IPS-18c (cell line): ENCODE data around the gene GNAO1.

Experiments used
- H3K4me3 ChIP-seq: 2 replicates; pipeline ENCODE4 v1.7.0; 2013; ENCODE audit warnings: low read depth, mild to moderate bottlenecking, low read length, moderate library complexity; ENCODE audit not compliant: insufficient read depth
- H3K9me3 ChIP-seq: one replicate; pipeline ENCODE4 v1.6.1; 2013; ENCODE audit warnings: mild to moderate bottlenecking, low read length, moderate library complexity; ENCODE audit not compliant: control insufficient read depth, insufficient read depth

GNAO1 gene

DNA sequence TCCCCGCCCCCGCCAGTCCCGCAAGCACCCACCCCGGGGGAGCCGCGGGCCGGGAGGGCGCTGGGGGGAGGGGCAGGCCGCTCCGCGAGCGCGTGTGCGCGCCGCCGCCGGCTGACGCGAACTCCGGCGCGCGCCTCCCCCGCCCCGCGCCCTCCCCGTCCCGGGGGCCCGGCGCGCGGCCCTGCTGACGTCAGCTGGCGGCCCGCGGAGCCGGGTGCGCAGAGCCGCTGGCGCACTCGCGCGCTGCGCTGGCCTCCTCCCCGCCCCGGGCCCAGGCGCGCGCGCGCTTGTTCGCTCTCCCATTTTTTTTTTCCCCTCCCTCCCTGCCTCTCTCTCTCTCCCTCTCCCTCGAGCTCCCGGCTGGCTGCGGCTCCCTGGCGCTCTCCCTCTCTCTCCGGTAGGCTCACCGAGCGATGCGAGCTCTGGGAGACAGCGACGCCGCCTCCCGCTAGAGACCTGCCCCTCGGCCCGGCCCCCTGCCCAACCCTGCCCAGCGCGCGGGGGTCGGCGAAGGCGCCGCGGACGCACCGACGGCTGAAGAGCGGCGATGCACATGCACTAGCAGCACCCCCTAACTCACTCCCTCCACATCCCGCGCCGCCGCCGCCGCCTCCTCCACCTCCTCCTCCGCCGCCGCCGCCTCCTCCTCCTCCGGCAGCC is at the start of gene GNAO1:
Gene GNAO1 (plus strand): TSS at position 334 of the 660 bp plus-strand sequence. CDS start 747 bp downstream, outside the sequence.
- Histone ChIP-seq H3K9me3 (no peaks in the 10 kb centered on the region), H3K4me3 (peak within 1 kb of the TSS; percentile 69)

DNA sequence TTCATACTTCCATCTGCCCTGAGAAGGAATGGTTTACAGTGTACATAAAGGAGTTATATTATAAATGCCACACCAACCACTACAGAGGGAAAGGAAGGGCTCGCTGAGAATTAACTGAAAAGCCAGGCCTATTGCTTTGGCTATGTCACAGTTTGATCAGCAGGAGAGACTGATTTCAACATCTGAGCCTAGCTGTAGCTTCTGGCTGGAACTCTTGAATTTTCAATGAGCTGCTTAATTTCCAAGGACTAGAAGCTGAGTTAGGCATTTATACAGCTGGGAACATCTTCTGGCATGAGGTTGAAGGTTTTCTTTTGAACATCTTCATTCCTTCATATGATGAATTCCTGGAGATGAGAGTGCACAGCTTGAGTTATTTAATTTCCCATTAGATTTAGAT is 47.6 kb upstream of the GNAO1 start:
- H3K9me3 ChIP-seq = no peaks in the 10 kb centered on the region
- no peak overlapping the region for H3K4me3 ChIP-seq

DNA sequence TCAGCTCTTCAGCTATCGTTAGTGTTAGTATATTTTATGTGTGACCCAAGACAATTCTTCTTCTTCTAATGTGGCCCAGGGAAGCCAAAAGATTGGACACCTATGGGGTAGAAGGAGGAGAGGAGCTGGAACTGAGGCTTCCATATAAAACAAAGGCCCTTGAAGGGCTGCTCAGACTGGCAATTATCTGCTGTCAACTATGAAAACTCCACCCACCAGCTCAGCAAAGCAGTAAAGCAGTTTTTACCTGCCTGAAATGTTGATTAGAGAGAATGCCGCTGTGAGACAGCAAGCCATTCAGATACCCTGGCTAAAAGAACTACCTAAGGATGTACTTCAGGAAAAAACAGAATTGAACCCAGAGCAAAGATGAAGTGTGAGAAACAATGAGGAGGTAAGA is 45.9 kb upstream of the GNAO1 start:
- no peaks in the 10 kb centered on the region for H3K9me3 ChIP-seq
- H3K4me3 ChIP-seq = no peak overlapping the region

DNA sequence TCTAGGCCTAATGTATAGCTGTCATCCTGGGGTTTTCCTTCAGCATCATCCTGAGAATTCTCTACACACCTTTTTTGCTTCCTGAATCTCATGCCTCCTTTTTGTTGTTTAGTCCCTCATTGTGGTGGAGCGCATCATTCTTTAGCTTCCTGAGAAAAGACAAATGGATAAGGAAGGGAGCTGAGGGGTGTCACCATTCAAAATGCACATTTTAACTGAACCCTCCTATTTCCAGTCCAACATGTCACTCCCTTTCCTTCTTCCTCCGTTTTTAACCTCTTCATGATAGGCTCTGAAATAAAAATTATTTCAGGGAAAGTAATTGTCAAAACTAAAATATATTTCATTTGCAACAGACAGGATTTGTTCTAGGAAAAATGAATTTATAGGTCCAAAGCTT is 39.7 kb upstream of the GNAO1 start:
- Histone ChIP-seq H3K9me3 (no peaks in the 10 kb centered on the region), H3K4me3 (no peak overlapping the region)

DNA sequence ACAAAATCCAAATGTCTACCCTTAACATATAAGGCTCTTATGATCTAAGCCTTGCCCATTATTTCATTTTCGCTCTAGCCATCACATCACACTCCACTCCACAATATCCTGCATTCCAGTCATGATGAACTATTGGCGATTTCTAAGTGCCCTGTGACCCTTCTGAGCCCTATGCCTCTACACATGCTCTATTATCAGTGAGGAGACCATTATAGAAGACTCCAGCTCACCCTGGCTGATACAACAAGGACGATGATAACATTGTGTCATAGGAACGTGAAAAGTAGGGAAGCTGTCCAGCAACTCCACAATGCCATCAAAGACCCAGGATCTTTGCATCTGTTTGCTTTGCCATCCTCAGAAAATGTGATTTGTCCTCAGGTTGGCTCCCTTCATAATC is 29.6 kb upstream of the GNAO1 start:
- Histone ChIP-seq H3K9me3 (no peaks in the 10 kb centered on the region), H3K4me3 (no peak overlapping the region)

DNA sequence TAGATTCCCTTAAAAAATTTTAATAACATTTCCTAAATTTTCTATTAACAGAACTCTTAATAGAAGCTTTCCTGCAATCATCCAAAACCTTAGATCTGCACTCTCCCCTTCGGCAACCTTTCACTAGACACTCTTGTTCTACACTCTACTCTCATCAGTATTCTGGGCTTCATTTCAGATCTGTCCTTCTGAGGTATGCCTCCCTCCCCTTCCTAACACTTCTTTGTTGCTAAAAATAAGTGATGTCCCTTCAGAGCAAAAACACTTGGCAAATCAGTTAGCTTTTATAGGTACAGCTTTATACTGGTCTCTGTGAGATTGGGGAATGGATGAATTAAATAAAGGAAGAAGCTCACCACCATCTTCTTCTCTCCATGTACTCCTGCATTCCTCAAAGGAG is 28.2 kb upstream of the GNAO1 start:
- no peak overlapping the region for H3K4me3 ChIP-seq

DNA sequence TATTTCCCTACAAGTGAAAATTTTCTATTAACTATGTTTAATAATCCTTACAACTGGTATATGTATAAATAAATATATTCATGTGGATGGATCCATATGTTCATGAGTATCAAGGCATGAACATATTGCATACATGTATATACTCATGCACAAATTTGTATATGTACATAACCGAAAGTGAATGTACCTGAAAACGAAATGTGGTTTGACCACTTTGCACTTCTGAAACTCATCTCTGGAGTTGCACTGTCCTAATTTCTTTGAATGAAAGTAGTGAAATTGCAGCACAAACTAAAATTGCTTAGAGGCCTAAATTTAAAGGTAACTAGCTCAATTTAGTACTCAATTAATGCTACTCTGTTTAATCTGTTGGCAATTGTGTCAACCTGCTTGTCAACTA is 27.4 kb upstream of the GNAO1 start:
- H3K9me3 ChIP-seq = no peaks in the 10 kb centered on the region
- H3K4me3 ChIP-seq = no peak overlapping the region

More for the DNA sequence above, 28.2 kb upstream of the GNAO1 start:
- no peaks in the 10 kb centered on the region for H3K9me3 ChIP-seq

DNA sequence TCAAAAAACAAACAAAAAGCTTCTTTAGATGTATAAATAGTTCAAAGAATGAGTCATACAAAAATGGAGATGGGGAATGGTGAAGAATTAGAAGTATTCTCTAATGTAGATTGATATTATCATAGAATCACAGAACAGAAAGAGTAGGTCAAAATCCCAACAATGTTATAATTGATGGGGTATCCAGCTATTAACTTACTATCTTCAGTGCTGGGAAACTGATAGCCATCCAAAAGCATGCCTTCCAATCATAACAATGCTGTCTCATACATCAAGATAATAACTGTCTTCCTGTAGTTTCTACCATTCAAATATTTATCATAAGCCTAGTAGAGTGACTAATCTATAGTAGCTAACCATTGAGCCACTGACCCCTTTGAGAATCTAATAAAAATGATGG is 26.7 kb upstream of the GNAO1 start:
- Histone ChIP-seq H3K9me3 (no peaks in the 10 kb centered on the region), H3K4me3 (no peak overlapping the region)

DNA sequence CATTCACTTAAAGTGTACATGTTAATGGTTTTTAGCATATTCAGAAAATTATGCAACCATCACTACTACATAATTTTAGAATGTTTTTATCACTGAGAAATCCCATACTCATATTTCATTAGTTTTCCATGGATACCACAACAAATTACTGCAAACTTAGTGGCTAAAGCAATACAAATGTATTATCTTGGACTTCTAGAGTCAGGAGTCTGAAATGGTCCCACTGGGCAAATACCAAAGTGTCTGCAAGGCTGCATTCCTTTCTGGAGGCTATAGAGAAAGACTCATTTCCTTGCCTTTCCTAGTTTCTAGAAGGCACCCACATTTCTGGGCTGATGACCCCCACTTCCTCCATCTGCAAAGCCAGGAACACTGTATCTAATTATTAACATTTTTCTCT is 16.9 kb upstream of the GNAO1 start:
- no peaks in the 10 kb centered on the region for H3K9me3 ChIP-seq

DNA sequence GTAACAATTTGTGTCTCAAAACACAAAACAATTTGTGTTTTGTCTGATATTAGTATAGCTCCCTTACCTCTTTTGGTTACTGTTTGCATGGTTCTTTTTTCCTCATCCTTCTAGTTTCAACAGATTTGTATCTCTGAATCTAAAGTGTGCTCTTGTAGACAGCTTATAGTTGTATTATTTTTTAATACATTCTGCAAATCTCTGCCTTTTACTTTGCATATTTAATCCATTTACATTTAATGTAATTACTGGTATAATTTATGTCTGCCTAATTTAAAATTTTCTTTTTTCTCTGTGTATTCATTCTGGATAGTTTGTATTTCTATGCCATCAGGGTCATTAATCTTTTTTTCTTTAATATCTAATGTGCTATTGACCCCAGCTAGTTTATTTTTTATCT is 9.9 kb upstream of the GNAO1 start:
- Histone ChIP-seq H3K9me3 (no peaks in the 10 kb centered on the region), H3K4me3 (no peak overlapping the region)

More for the DNA sequence above, 16.9 kb upstream of the GNAO1 start:
- H3K4me3 ChIP-seq = no peak overlapping the region

DNA sequence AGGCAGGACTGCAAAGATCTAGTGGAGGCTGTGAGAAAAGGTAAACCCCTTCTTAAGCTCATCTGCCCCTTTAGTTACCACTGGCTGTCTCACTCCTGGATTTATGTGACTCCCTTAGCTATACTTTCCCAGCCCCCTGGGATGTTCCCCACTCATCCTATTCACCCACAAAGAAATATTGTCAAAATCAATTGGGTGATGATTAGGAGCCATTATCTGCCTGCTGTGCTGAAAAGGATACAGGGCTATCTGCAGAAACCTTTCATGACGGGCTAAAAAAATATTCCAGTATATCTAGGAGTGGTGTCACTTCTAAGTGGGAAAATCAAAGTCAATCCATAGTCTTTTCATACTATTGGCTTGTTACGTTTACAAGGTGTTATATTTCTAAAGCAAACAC is 8.0 kb upstream of the GNAO1 start:
- H3K9me3 ChIP-seq = no peaks in the 10 kb centered on the region
- no peak overlapping the region for H3K4me3 ChIP-seq

DNA sequence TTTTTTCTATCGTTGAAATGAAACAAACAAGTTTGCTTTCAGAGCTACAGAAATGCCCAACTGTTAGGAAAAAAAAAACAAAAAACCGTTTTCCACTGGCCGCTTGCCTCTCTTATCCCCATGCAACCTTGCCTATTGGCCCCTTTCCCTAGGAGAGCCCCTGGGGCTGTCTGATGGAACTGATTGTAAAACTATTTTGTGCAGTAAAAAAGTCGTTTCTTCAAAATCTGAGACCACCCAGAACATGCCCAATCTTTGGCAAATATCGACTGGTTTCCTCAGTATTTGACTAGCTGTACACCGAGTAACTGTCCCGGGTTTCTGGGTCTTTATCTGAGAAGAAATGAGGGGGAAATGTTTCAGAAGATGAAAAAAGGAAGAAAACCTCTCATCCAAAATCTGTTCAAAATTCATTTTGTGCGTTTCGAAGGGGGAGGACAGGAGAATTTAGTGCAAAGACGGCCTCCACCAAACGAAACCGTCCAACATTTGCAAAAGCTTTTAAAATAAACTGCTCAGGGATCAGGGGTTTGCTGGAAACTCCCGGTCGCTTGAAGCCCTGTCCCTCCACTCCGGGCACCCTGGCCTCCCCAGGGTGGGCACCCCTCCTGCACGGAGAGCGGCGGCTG is 1.1 kb upstream of the GNAO1 start:
- Histone ChIP-seq H3K4me3 (peak overlapping the region; percentile 64), H3K9me3 (no peaks in the 10 kb centered on the region)

DNA sequence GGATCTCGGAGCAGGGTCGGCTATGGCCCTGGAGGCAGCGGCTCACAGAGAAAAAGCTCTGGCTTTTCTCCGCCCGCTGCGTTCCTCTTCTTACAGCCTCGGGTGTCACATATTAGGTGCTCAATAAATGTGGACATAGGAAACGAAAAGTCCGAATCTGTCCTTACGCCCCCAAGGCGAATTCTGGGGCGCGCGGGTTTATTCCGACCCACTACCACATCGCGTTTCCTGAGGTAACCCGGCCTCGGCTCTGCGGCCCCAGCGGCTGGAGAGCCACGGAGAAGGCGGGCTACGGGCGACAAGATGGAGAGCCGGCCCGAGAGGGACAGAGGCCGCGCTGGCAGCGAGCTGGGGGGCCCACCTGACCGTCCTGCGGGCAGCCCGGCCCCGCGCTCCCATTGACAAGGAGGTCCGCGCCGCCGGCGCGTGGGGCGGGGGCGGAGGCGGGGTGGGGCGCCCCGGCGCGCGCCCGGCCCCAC is 573 bp upstream of the GNAO1 start:
- Histone ChIP-seq H3K4me3 (peak overlapping the region; percentile 64), H3K9me3 (no peaks in the 10 kb centered on the region)

DNA sequence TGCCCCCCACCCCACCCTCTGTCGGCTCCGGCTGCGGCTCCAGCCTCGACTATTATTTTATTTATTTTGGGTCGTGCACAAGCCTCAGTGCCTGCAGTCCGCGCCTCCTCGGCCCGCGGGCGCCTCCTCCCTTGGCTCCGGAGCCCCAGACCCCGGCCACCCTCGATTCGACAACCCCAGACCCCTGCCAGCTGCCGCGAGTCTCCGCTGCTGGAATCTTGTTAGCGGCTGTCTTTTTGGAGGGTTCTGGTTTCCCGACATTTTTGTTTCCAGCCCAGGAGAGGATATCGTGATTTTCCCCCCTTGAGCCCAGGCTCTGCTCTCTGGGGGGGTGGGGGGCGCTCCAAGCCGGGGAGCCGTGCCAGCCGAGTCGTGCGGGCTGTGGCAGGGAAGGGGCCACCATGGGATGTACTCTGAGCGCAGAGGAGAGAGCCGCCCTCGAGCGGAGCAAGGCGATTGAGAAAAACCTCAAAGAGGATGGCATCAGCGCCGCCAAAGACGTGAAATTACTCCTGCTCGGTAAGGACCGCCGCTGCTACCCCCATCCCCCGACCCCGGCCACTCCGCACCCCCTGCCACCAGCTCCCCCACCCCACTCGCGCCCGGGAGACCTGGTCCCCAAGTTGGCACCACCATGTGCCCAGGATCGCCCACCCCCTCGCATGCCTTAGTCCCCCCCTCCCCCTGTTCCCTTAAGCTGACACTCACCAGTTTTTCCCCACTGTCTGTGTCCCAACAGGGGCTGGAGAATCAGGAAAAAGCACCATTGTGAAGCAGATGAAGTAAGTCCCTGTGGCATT is 746 bp downstream of the GNAO1 start:
- Histone ChIP-seq H3K4me3 (peak overlapping the region; percentile 69), H3K9me3 (no peaks in the 10 kb centered on the region)

DNA sequence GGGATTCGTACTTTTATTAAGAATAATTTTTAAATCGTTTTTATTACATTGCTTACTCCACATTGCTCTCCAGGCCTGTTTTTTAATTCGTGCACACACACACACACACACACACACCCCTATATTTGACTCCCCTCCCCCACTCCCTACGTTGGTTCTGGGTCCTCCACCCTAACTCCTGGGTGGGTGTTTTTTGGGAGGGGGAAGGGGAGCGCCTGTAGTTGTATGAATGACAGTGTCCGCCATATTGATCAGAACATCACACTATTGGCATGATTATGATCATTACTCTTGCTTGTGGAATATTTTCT is 1.3 kb downstream of the GNAO1 start:
- Histone ChIP-seq H3K9me3 (no peaks in the 10 kb centered on the region), H3K4me3 (peak overlapping the region; percentile 69; the same call in 1 of the 2 replicates)

DNA sequence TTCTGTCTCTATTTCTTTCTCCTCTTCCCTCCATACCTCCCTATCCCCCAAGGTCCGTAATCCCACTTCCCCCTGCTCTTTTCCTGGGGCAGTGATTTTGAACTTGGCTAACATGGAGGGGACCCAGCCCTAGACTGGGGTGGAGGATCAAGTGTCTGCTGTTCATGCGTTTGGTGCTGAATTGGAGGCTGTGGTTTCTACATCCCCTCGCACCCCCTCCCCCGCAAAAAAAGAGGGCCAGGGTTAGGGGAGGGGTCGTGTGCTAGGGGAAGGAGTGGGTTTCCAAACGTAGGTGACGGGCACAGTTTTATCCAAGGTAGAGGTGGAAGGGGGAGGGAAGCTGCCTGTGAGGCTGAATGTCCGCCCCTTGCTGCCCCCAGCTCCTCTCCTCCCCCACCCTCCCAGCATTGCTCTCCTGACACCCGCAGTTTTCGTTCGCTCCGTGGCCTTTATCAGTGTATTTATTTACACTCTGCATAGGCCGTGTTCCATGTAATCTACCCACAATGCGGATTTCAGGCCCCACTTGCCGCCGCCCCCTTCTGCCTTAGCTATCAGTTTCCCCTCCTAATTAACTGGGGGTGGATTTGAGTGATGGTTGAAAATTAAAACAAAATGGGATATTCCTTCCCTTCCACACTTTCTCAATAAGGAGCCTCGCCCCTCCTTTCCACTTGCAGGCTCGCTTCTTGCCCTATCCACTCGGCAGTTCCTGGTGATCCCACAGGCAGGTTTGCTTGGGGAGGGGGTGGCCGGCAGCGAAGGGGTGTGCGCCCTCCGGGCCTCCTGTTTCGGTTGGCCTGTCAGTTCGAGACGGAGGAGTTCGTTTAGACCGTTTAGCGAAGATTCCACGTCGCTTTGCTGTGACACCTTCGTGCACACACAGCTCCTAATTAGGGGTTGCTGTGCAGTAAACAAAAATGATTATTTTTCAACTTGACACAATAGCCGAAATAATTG is 2.0 kb downstream of the GNAO1 start:
- Histone ChIP-seq H3K9me3 (no peaks in the 10 kb centered on the region), H3K4me3 (peak overlapping the region; percentile 36; the same call in 1 of the 2 replicates)
